GM23338 (cell line): ENCODE results near the gene INTS13. TPM values are rescaled to one million over a fixed set of nuclear protein-coding genes. Genes with fewer than 3 reads are reported as not detected.

Experiments used
- ATAC-seq: fragments of 200-7000 bp; cut with Tn5 transposase; 3 replicates; pipeline ENCODE4 v1.9.1; 2020
- DNase-seq: peaks from one replicate; pipeline ENCODE4 v3.0.0-alpha.2; 2015; ENCODE audit warnings: low spot score
- H2AFZ ChIP-seq: fragments of 200-600 bp; sonication (generic); 2 replicates; pipeline ENCODE4 v1.8.0; 2016; ENCODE audit warnings: antibody characterized with exemption, mild to moderate bottlenecking, moderate library complexity
- H3F3A ChIP-seq: fragments of 200-600 bp; sonication (generic); replicated peaks from 2 replicates; pipeline ENCODE4 v1.8.0; 2017; ENCODE audit warnings: antibody characterized with exemption, mixed run types, low read depth
- H3K27ac ChIP-seq: fragments of 200-600 bp; sonication (generic); 2 replicates; pipeline ENCODE4 v1.6.1; 2016; ENCODE audit warnings: low read depth
- H3K27me3 ChIP-seq: fragments of 200-600 bp; sonication (generic); 2 replicates; pipeline ENCODE4 v1.8.0; 2016; ENCODE audit warnings: mild to moderate bottlenecking, mixed run types, moderate library complexity; ENCODE audit not compliant: insufficient read depth
- H3K36me3 ChIP-seq: fragments of 200-600 bp; sonication (generic); 2 replicates; pipeline ENCODE4 v1.8.0; 2016; ENCODE audit warnings: mild to moderate bottlenecking; ENCODE audit not compliant: insufficient read depth
- H3K4me1 ChIP-seq: fragments of 200-600 bp; sonication (generic); 2 replicates; pipeline ENCODE4 v1.8.0; 2016; ENCODE audit warnings: mild to moderate bottlenecking, moderate library complexity; ENCODE audit not compliant: insufficient read depth
- H3K4me2 ChIP-seq: fragments of 200-600 bp; sonication (generic); 2 replicates; pipeline ENCODE4 v1.7.1; 2017; ENCODE audit warnings: mixed run types
- H3K4me3 ChIP-seq: fragments of 200-600 bp; sonication (generic); 2 replicates; pipeline ENCODE4 v1.6.1; 2016; ENCODE audit warnings: mixed run types
- H3K79me2 ChIP-seq: fragments of 200-600 bp; sonication (generic); replicated peaks from 2 replicates; pipeline ENCODE4 v1.8.0; 2017; ENCODE audit warnings: mild to moderate bottlenecking; ENCODE audit not compliant: insufficient read depth
- H3K9me2 ChIP-seq: fragments of 200-600 bp; sonication (generic); 2 replicates; pipeline ENCODE4 v1.8.0; 2017; ENCODE audit not compliant: insufficient read depth
- H4K20me1 ChIP-seq: fragments of 200-600 bp; sonication (generic); replicated peaks from 2 replicates; pipeline ENCODE4 v1.8.0; 2017; ENCODE audit warnings: mild to moderate bottlenecking; ENCODE audit not compliant: insufficient read depth
- H3K27ac Mint-ChIP-seq: 2 replicates; pipeline ENCODE4 v1.8.0; 2020; ENCODE audit warnings: inconsistent platforms, mild to moderate bottlenecking, moderate library complexity, mixed read lengths
- H3K27me3 Mint-ChIP-seq: 3 replicates; pipeline ENCODE4 v1.8.0; 2022; ENCODE audit warnings: low read depth, mild to moderate bottlenecking, moderate library complexity, mixed read lengths, inconsistent platforms; ENCODE audit not compliant: insufficient read depth, poor library complexity
- H3K36me3 Mint-ChIP-seq: 3 replicates; pipeline ENCODE4 v1.8.0; 2021; ENCODE audit warnings: low read depth, mild to moderate bottlenecking, inconsistent platforms, moderate library complexity, mixed read lengths
- H3K4me1 Mint-ChIP-seq: 3 replicates; pipeline ENCODE4 v1.8.0; 2020; ENCODE audit warnings: mild to moderate bottlenecking, inconsistent platforms, mixed read lengths
- H3K4me3 Mint-ChIP-seq: 3 replicates; pipeline ENCODE4 v1.8.0; 2021; ENCODE audit warnings: moderate library complexity, mild to moderate bottlenecking, inconsistent platforms, mixed read lengths
- H3K9me3 Mint-ChIP-seq: 3 replicates; pipeline ENCODE4 v1.8.0; 2020; ENCODE audit warnings: moderate library complexity, mild to moderate bottlenecking, inconsistent platforms, mixed read lengths
- CREB1 ChIP-seq: fragments of 250-450 bp; sonication (Bioruptor Pico); IDR thresholded peaks from 2 replicates; pipeline ENCODE4 v1.5.0; 2020; ENCODE audit warnings: low read depth, mild to moderate bottlenecking, moderate library complexity
- CTCF ChIP-seq, 2 experiments: fragments of 200-600 bp in 1 of 2; sonication (generic) in 1 of 2; conservative IDR thresholded peaks; 2 replicates each; pipeline versions ENCODE4 v1.5.1 to v1.6.1; 2016 to 2017; ENCODE audit warnings: antibody characterized with exemption in 2 of 2, low read depth in 2 of 2, mild to moderate bottlenecking in 2 of 2, moderate library complexity in 1 of 2
- ETS1 ChIP-seq: IDR thresholded peaks from 2 replicates; pipeline ENCODE4 v1.6.1; 2016; ENCODE audit warnings: antibody characterized with exemption
- EZH2 ChIP-seq: fragments of 200-600 bp; sonication (generic); IDR thresholded peaks from one replicate; pipeline ENCODE4 v1.8.0; 2017; ENCODE audit warnings: antibody characterized with exemption, mild to moderate bottlenecking, low read depth; ENCODE audit not compliant: unreplicated experiment
- JUNB ChIP-seq: IDR thresholded peaks from one replicate; pipeline ENCODE4 v1.6.1; 2016; ENCODE audit warnings: antibody characterized with exemption; ENCODE audit not compliant: unreplicated experiment
- NANOG ChIP-seq: IDR thresholded peaks from 2 replicates; pipeline ENCODE4 v1.6.1; 2016; ENCODE audit warnings: antibody characterized with exemption, borderline replicate concordance
- POLR2AphosphoS5 ChIP-seq: IDR thresholded peaks from 2 replicates; pipeline ENCODE4 v1.6.1; 2016; ENCODE audit warnings: antibody characterized with exemption, low read depth
- REST ChIP-seq: IDR thresholded peaks from one replicate; pipeline ENCODE4 v1.6.1; 2018; ENCODE audit warnings: antibody characterized with exemption; ENCODE audit not compliant: unreplicated experiment
- ZNF114 ChIP-seq: fragments of 250-450 bp; sonication (Bioruptor Pico); IDR thresholded peaks from 2 replicates; pipeline ENCODE4 v1.5.0; 2020; ENCODE audit warnings: mild to moderate bottlenecking, moderate library complexity
- ZNF331 ChIP-seq: fragments of 250-450 bp; sonication (Bioruptor Pico); IDR thresholded peaks from 2 replicates; pipeline ENCODE4 v1.5.0; 2020; ENCODE audit warnings: low read depth, mild to moderate bottlenecking, moderate library complexity
- ZNF462 ChIP-seq: fragments of 250-450 bp; sonication (Bioruptor Pico); IDR thresholded peaks from 2 replicates; pipeline ENCODE4 v1.5.0; 2020; ENCODE audit warnings: mild to moderate bottlenecking, moderate library complexity
- polyA plus RNA-seq: library from polyadenylated mRNA; unstranded; fragments of >200 nt; fragmentation: Nextera tagmentation; extraction: Ambion mirVana; gene quantifications from 2 replicates; pipeline ENCODE4 v1.2.1, GENCODE V29; 2016
- total RNA-seq: library from RNA; depleted of rRNA; stranded (reverse); fragments of >200 nt; shearing (Covaris generic); gene quantifications from 2 replicates; pipeline ENCODE4 v1.2.3, GENCODE V29; 2014

The INTS13 gene
- total and polyA plus RNA-seq, 2 experiments from 2014 or later, result 91.3 to 94.1 TPM

GRCh38 chr12:26872625-26873024, 65.2 kb downstream of the INTS13 start:
- H3K27me3 ChIP-seq, result no peaks in the 10 kb centered on the region
- H3K36me3 Mint-ChIP-seq, result no peaks in the 10 kb centered on the region
- no peak overlapping the region for H3K4me3 Mint-ChIP-seq
- no peak overlapping the region for H3K27ac Mint-ChIP-seq
- TF ChIP-seq ZNF114 (CRISPR knock-in tag) (no peak), ZNF331 (CRISPR knock-in tag) (no peak), CTCF (conservative IDR thresholded peaks at IDR 0.05; ENCODE audit: low read depth in 2 of 2) (no peak), CREB1 (no peak), POLR2AphosphoS5 (no peak), EZH2 (no peak)
- peaks cover 2% of the 10 kb centered on the region for H3K27me3 Mint-ChIP-seq
- no peaks in the 10 kb centered on the region for H3F3A ChIP-seq
- H3K9me3 Mint-ChIP-seq, result no peaks in the 10 kb centered on the region
- H3K4me2 ChIP-seq, result no peak overlapping the region
- ATAC-seq (no peak), DNase-seq (no peak)
- peaks cover 2% of the 10 kb centered on the region; the same call in 1 of the 3 replicates for H3K4me1 Mint-ChIP-seq
- no peak overlapping the region for H3K27ac ChIP-seq
- no peaks in the 10 kb centered on the region for H3K9me2 ChIP-seq
- H4K20me1 ChIP-seq, result no peaks in the 10 kb centered on the region
- H3K36me3 ChIP-seq, result no peaks in the 10 kb centered on the region
- H3K79me2 ChIP-seq, result no peaks in the 10 kb centered on the region
- no peak overlapping the region for H2AFZ ChIP-seq
- no peak overlapping the region for H3K4me3 ChIP-seq
- H3K4me1 ChIP-seq, result no peaks in the 10 kb centered on the region

- Histone ChIP-seq H3K27ac (no peak overlapping the region), H3K4me1 (no peaks in the 10 kb centered on the region), H2AFZ (0 out of 2 replicates have a peak overlapping the region, but pooled peaks have one; percentile 1), H3K9me2 (no peaks in the 10 kb centered on the region), H3F3A (no peaks in the 10 kb centered on the region), H3K27me3 (no peaks in the 10 kb centered on the region), H4K20me1 (no peaks in the 10 kb centered on the region), H3K4me3 (no peak overlapping the region), H3K36me3 (no peaks in the 10 kb centered on the region), H3K4me2 (no peak overlapping the region), H3K79me2 (no peaks in the 10 kb centered on the region)
- Mint-ChIP-seq H3K27me3 (peaks cover 2% of the 10 kb centered on the region), H3K36me3 (no peaks in the 10 kb centered on the region), H3K4me3 (no peak overlapping the region), H3K9me3 (no peaks in the 10 kb centered on the region), H3K27ac (no peak overlapping the region), H3K4me1 (peaks cover 2% of the 10 kb centered on the region; the same call in 1 of the 3 replicates)
- ATAC-seq (no peak), DNase-seq (no peak)
- TF ChIP-seq ZNF462 (CRISPR knock-in tag), result no peak
- no peak for TF ChIP-seq JUNB
- TF ChIP-seq NANOG, result no peak
- TF ChIP-seq REST, result no peak
- no peak for TF ChIP-seq ETS1
Measured at GRCh38 chr12:26871985-26872384, 65.8 kb downstream of the INTS13 start.
